ENCODE data around the gene RAB11FIP3. TPM values are rescaled to one million over a fixed set of nuclear protein-coding genes. Genes with fewer than 3 reads are reported as not detected.

Gene RAB11FIP3
- total and polyA plus RNA-seq, 2 of the 13 experiments (the other 11 are each of a cell fraction or from before 2014, with no cell fraction given) = 34.3 to 57.6 TPM

DNA sequence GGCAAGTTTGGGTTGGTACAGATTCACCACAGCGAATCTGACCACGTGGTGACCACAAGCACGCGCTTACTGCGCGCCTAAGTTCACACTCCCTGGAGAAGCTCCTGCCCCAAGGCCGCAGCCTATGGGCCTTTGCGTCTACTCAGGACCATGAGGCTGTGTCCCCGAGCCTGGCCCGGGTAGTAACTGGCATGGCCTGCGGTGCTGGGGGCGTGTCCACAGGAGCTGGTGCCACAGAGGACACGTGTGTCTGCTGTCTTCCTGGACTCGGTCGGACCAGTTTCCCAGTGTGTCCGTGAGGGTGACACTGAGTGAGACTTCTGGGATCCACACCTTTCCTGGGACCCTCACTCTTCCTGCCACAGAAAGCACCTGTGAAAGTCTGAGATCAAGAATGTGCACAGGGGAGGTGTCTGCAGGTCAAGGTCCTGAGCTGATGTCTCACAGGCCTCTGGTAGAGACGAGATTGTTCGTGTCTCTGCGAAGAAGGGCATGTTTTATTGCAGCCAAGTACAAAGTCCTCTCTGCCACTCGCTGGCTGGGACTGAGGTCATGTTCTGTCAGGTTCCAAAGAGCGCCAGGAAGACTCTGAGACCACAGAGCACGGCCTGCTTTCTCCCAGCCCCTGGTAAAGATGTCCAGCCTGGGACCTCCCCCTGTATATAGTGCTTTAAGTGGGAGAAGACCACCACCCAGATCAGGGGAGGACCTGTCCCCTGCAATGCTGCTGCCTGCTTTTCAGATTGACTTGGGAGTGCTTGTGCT is 76.9 kb downstream of the RAB11FIP3 start (continued):
- TF ChIP-seq ZNF841 (CRISPR knock-in tag; IDR thresholded peaks at IDR 0.05; ENCODE audit: borderline replicate concordance) (no peak), ZSCAN29 (CRISPR knock-in tag; conservative IDR thresholded peaks at IDR 0.05) (no peak), KMT2B (CRISPR knock-in tag; IDR thresholded peaks at IDR 0.05) (no peak; the same call in 1 of the 2 replicates), ZFP36 (IDR thresholded peaks at IDR 0.05; ENCODE audit: borderline replicate concordance, low read depth, low read length, partially characterized antibody) (no peak), FLYWCH1 (CRISPR knock-in tag; IDR thresholded peaks at IDR 0.05) (no peak), ZSCAN20 (CRISPR knock-in tag; IDR thresholded peaks at IDR 0.05; ENCODE audit: borderline replicate concordance) (no peak), ZNF251 (CRISPR knock-in tag; IDR thresholded peaks at IDR 0.05) (no peak), ZNF737 (CRISPR knock-in tag; IDR thresholded peaks at IDR 0.05; ENCODE audit: borderline replicate concordance) (no peak), CHCHD3 (CRISPR knock-in tag; IDR thresholded peaks at IDR 0.05) (no peak), HNF4A (CRISPR knock-in tag; IDR thresholded peaks at IDR 0.05) (peak; percentile 98), ATF7 (IDR thresholded peaks at IDR 0.05) (no peak), ATF7 (CRISPR knock-in tag; IDR thresholded peaks at IDR 0.05) (peak; percentile 76; the same call in 1 of the 2 replicates), ZC3H4 (CRISPR knock-in tag; IDR thresholded peaks at IDR 0.05; ENCODE audit: borderline replicate concordance) (no peak), HNRNPUL1 (IDR thresholded peaks at IDR 0.05; ENCODE audit: low read depth, low read length) (no peak), ZNF614 (CRISPR knock-in tag; IDR thresholded peaks at IDR 0.05; ENCODE audit: borderline replicate concordance) (peak; percentile 64; the same call in 1 of the 2 replicates), ZNF17 (CRISPR knock-in tag; IDR thresholded peaks at IDR 0.05) (no peak), ASH2L (IDR thresholded peaks at IDR 0.05; ENCODE audit: insufficient read length, low read depth, low read length) (peak; percentile 87), FOXO1 (CRISPR knock-in tag; IDR thresholded peaks at IDR 0.05) (peak; percentile 3; the same call in 1 of the 2 replicates)
- TF ChIP-seq, protein P1, sequence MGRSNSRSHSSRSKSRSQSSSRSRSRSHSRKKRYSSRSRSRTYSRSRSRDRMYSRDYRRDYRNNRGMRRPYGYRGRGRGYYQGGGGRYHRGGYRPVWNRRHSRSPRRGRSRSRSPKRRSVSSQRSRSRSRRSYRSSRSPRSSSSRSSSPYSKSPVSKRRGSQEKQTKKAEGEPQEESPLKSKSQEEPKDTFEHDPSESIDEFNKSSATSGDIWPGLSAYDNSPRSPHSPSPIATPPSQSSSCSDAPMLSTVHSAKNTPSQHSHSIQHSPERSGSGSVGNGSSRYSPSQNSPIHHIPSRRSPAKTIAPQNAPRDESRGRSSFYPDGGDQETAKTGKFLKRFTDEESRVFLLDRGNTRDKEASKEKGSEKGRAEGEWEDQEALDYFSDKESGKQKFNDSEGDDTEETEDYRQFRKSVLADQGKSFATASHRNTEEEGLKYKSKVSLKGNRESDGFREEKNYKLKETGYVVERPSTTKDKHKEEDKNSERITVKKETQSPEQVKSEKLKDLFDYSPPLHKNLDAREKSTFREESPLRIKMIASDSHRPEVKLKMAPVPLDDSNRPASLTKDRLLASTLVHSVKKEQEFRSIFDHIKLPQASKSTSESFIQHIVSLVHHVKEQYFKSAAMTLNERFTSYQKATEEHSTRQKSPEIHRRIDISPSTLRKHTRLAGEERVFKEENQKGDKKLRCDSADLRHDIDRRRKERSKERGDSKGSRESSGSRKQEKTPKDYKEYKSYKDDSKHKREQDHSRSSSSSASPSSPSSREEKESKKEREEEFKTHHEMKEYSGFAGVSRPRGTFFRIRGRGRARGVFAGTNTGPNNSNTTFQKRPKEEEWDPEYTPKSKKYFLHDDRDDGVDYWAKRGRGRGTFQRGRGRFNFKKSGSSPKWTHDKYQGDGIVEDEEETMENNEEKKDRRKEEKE (IDR thresholded peaks at IDR 0.05) = no peak
- TF ChIP-seq, protein P2, sequence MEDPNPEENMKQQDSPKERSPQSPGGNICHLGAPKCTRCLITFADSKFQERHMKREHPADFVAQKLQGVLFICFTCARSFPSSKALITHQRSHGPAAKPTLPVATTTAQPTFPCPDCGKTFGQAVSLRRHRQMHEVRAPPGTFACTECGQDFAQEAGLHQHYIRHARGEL (CRISPR knock-in tag; IDR thresholded peaks at IDR 0.05) = no peak
- TF ChIP-seq, protein P3, sequence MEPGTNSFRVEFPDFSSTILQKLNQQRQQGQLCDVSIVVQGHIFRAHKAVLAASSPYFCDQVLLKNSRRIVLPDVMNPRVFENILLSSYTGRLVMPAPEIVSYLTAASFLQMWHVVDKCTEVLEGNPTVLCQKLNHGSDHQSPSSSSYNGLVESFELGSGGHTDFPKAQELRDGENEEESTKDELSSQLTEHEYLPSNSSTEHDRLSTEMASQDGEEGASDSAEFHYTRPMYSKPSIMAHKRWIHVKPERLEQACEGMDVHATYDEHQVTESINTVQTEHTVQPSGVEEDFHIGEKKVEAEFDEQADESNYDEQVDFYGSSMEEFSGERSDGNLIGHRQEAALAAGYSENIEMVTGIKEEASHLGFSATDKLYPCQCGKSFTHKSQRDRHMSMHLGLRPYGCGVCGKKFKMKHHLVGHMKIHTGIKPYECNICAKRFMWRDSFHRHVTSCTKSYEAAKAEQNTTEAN (CRISPR knock-in tag; conservative IDR thresholded peaks at IDR 0.05) = 0 out of 2 replicates have a peak, but pooled peaks have one; percentile 56
- TF ChIP-seq, protein P4, sequence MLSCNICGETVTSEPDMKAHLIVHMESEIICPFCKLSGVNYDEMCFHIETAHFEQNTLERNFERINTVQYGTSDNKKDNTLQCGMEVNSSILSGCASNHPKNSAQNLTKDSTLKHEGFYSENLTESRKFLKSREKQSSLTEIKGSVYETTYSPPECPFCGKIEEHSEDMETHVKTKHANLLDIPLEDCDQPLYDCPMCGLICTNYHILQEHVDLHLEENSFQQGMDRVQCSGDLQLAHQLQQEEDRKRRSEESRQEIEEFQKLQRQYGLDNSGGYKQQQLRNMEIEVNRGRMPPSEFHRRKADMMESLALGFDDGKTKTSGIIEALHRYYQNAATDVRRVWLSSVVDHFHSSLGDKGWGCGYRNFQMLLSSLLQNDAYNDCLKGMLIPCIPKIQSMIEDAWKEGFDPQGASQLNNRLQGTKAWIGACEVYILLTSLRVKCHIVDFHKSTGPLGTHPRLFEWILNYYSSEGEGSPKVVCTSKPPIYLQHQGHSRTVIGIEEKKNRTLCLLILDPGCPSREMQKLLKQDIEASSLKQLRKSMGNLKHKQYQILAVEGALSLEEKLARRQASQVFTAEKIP (CRISPR knock-in tag; IDR thresholded peaks at IDR 0.05; ENCODE audit: borderline replicate concordance) = no peak
